ENCODE results near the gene PI4K2A.
A peak's percentile ranks its signal among the peaks of the same experiment; 100 is the strongest.

Gene PI4K2A

GRCh38 chr10:97707134-97707861, 66.8 kb downstream of the PI4K2A start:
- no peak for DNase-seq

- DNase-seq = no peak
Observed at GRCh38 chr10:97708167-97708566, 67.7 kb downstream of the PI4K2A start.

GRCh38 chr10:97708976-97709946, 68.8 kb downstream of the PI4K2A start:
- DNase-seq = peak; percentile 88

GRCh38 chr10:97711640-97712572, 71.4 kb downstream of the PI4K2A start:
- no peak for DNase-seq

GRCh38 chr10:97713339-97713825, 72.9 kb downstream of the PI4K2A start, which contains the start of gene MARVELD1:
MARVELD1 (plus strand) TSS chr10:97713730; CDS start chr10:97713877, 147 bp downstream.
- DNase-seq = peak; percentile 95

- peak; percentile 81 for DNase-seq
Observed at GRCh38 chr10:97713826-97714400, 73.4 kb downstream of the PI4K2A start.

- DNase-seq = peak; percentile 92
Observed at GRCh38 chr10:97714401-97715258, 74.2 kb downstream of the PI4K2A start.

GRCh38 chr10:97715259-97715874, 74.9 kb downstream of the PI4K2A start:
- no peak for DNase-seq

- DNase-seq = no peak
Observed at GRCh38 chr10:97717627-97718026, 77.2 kb downstream of the PI4K2A start.

- DNase-seq = no peak
Observed at GRCh38 chr10:97718178-97718577, 77.7 kb downstream of the PI4K2A start.

- no peak for DNase-seq
Observed at GRCh38 chr10:97718659-97719142, 78.2 kb downstream of the PI4K2A start.

- no peak for DNase-seq
Observed at GRCh38 chr10:97719602-97720001, 79.1 kb downstream of the PI4K2A start.

- no peak for DNase-seq
Observed at GRCh38 chr10:97721871-97722780, 81.7 kb downstream of the PI4K2A start.

GRCh38 chr10:97723001-97723400, 82.5 kb downstream of the PI4K2A start:
- DNase-seq = no peak

- DNase-seq = no peak
Observed at GRCh38 chr10:97724341-97724941, 84.0 kb downstream of the PI4K2A start.
